Mucosa of stomach (tissue), 1 donor: ENCODE results near the gene ARMH2.

Experiments
- H3K27me3 ChIP-seq: one replicate; pipeline ENCODE4 v1.7.0; 2013; ENCODE audit warnings: mild to moderate bottlenecking, low read length; ENCODE audit not compliant: control insufficient read depth, insufficient read depth
- H3K36me3 ChIP-seq: one replicate; pipeline ENCODE4 v1.7.0; 2013; ENCODE audit warnings: low read length; ENCODE audit not compliant: control insufficient read depth, insufficient read depth
- H3K4me1 ChIP-seq: one replicate; pipeline ENCODE4 v1.7.0; 2013; ENCODE audit warnings: mild to moderate bottlenecking, low read length; ENCODE audit not compliant: control insufficient read depth, insufficient read depth
- H3K4me3 ChIP-seq: one replicate; pipeline ENCODE4 v1.7.0; 2013; ENCODE audit warnings: low read length
- H3K9ac ChIP-seq: one replicate; pipeline ENCODE4 v1.7.0; 2013; ENCODE audit warnings: mild to moderate bottlenecking, low read length, moderate library complexity
- H3K9me3 ChIP-seq: one replicate; pipeline ENCODE4 v1.7.0; 2013; ENCODE audit warnings: mild to moderate bottlenecking, low read length, moderate library complexity; ENCODE audit not compliant: control insufficient read depth
- donor health status: Pancreatic carcinoma.

ARMH2 gene

DNA sequence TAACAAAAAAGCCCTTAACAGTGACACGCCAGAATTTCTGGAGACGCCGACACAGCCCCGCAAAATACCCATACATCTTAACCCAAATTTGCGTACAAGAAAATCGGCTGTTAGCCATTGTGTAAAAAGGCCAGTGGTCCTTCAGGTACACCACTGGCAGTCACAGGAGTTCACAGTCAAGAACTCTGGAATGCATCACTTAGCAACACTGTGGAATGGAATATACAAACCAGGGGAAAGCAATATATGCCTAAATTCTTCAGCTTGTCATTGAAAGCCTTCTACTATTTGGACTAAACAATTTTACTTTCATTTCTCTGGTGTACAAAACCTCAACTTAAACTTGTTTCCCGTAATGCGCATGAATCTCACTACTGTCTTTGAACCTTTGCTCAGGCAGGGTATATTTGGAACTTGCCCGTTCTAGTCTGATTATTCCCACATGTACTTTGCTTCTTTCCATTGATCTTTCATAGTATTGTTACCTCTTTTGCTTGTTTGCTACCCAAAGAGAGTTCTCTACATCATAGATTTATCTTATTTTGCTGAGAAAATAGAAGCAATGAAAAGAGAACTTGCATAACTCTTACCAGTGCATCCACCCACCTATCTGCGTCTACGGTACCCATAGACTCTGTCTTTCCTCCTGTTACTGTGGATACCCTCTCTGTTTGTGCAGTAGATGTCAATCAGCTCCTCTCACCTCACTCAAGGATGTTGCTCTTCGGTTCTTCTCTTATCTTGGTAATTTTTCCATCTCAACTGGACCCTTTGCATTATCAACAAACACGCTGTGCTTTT is at the start of gene ARMH2:
Gene ARMH2, minus strand, starts transcription at position 178 of the 801 bp plus-strand sequence. Its CDS starts 60 bp downstream, at position 118.
- no peaks in the 10 kb centered on the region for H3K9me3 ChIP-seq
- no peak within 1 kb of the TSS for H3K4me3 ChIP-seq
- H3K9ac ChIP-seq = no peak within 1 kb of the TSS
- H3K4me1 ChIP-seq = no peaks in the 10 kb centered on the region
- no peaks in the 10 kb centered on the region for H3K27me3 ChIP-seq
- no peaks in the 10 kb centered on the region for H3K36me3 ChIP-seq

DNA sequence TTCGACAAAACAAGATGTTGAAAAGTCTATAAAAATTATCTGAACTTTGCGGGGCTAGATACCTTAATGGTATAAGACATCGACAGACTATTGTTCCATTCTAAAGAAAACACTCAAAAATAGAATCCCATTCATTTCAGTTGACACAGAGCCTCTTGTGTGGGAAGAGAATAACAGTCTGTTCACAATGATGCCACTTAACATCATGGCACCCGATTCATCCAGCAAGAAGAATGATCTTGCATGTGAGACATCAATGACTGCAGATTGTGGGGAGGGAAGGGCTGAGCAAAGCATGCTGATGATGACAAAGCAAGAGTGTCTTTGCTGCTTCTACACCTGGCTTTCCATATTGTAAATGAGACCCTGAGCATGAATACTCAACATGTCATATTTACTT is 49.7 kb upstream of the ARMH2 start:
- Histone ChIP-seq H3K9ac (no peak overlapping the region), H3K36me3 (no peaks in the 10 kb centered on the region), H3K9me3 (no peaks in the 10 kb centered on the region)

DNA sequence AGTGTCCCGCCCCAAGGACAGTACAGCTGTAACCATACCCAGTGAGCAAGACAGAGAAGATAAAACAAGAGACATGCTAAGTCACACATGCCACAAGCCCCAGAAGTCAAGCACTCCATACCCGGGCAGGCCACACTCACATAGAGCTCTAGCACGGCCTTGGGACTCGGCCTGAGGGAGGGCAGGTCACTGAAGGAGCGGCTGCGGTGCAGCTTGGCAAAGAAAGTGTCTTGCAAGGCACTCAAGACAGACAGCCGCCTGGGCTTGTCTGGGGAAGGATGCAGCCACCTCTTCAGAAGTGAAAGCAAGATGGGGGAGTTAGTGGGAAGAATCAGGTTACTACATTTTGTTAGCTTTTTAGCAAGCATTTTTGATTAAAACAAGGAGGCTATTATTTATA is 48.7 kb upstream of the ARMH2 start:
- H3K4me1 ChIP-seq = no peaks in the 10 kb centered on the region
- no peak overlapping the region for H3K9ac ChIP-seq
- no peak overlapping the region for H3K4me3 ChIP-seq
- H3K27me3 ChIP-seq = no peaks in the 10 kb centered on the region
- no peaks in the 10 kb centered on the region for H3K36me3 ChIP-seq
- no peaks in the 10 kb centered on the region for H3K9me3 ChIP-seq

More for the DNA sequence above, 49.7 kb upstream of the ARMH2 start:
- Histone ChIP-seq H3K4me1 (no peaks in the 10 kb centered on the region), H3K27me3 (no peaks in the 10 kb centered on the region), H3K4me3 (no peak overlapping the region)

DNA sequence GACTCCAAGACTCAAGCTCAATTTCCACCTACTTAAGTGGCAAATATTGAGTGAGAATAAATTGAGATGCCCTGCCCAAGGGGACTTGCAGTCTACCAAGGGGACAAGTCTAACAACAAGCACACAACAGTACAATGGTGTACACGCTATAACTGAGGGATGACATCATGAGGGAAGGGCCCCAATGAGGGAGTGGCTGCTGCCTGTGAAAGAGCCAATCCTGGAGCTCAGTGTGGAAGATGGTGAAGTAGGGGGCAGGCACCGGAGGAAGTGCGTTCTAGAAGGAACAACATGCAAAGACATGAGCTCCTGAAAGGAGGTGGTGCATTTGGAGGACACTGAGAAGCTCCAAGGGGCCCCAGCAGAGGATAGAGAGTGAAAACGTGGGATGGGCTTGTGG is 46.9 kb upstream of the ARMH2 start:
- H3K9ac ChIP-seq = no peak overlapping the region
- no peak overlapping the region for H3K4me3 ChIP-seq
- no peaks in the 10 kb centered on the region for H3K4me1 ChIP-seq
- H3K27me3 ChIP-seq = no peaks in the 10 kb centered on the region
- H3K36me3 ChIP-seq = no peaks in the 10 kb centered on the region
- no peaks in the 10 kb centered on the region for H3K9me3 ChIP-seq

DNA sequence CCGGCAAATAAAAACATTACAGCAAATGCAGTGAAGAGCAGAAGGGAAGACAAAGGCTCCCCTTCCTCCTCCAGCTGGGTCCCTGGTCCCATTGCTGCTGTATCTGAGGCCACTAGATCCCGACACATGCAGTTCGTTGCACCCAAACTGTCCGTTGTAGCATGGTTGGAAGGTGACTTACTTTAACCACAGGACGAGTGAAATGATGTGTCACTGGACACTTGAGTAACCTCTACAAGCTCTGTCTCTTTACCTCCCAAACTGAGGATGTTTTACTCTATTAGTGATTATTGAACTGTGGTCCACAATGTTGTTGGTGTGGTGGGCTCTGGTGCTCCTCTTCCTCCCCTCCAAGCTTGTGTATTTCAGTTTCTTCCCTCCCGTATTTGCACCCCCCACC is 46.2 kb upstream of the ARMH2 start:
- no peaks in the 10 kb centered on the region for H3K36me3 ChIP-seq

DNA sequence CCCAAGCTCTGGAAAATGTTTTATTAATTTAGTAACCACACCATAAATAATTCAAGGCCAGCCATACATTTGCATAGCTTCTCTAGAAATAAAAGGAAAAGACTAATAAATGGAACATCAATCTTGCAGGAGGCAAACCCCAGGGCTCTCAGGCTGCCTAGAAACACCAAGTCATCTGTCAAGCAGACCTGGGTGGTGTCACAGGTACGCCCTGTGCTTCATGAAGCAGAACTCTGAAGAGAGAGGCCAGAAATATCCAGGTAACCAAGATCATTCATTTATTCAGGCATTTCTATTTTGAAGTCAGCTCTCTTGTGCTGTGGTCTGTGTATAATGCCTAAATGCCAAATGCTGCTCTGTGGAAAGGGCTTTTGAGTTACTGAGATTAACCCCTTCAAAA is 45.3 kb upstream of the ARMH2 start:
- Histone ChIP-seq H3K27me3 (no peaks in the 10 kb centered on the region), H3K4me3 (no peak overlapping the region), H3K36me3 (no peaks in the 10 kb centered on the region), H3K4me1 (no peaks in the 10 kb centered on the region), H3K9me3 (no peaks in the 10 kb centered on the region), H3K9ac (no peak overlapping the region)

More for the DNA sequence above, 46.2 kb upstream of the ARMH2 start:
- H3K9ac ChIP-seq = no peak overlapping the region
- H3K4me3 ChIP-seq = no peak overlapping the region
- H3K27me3 ChIP-seq = no peaks in the 10 kb centered on the region
- no peaks in the 10 kb centered on the region for H3K4me1 ChIP-seq
- no peaks in the 10 kb centered on the region for H3K9me3 ChIP-seq

DNA sequence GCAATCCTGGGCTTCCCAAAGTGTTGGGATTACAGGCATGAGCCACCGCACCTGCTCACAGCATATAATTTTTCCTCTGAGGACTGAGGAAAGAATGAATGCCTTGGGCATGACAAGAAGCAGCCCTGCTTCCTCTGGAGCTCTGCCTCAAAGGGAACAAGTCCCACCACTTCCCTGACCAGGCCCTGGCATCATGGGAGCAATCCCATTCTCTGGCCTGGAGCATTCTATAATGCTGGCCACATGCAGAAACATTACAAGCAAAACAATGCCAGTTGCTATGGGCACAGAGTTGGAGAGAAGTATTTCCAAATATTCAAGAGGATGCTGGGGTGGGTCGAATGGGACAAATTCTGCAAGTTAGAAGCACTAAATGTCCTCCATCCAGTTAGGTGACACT is 41.5 kb upstream of the ARMH2 start:
- H3K9ac ChIP-seq = no peak overlapping the region
- H3K27me3 ChIP-seq = no peaks in the 10 kb centered on the region
- no peaks in the 10 kb centered on the region for H3K9me3 ChIP-seq
- H3K4me3 ChIP-seq = no peak overlapping the region
- H3K4me1 ChIP-seq = no peaks in the 10 kb centered on the region
- H3K36me3 ChIP-seq = no peaks in the 10 kb centered on the region

DNA sequence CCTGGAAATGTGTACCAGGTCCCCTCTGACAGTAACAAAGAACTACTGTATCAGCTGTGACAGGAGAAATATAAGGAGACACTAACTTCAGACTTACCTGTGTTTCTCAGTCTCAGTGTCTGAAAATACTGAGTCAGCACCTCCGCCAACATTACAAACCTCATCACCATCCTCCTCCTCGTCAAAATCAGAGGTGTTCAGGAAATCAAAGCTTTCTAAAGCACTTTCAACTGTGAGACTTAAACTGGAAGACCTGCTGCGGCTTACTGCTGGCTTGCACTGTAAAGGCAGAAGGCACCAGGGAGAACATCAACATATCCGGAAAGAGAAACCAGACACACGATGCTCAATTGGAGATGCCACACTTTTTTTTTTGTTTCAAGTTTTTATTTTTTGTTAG is 40.3 kb upstream of the ARMH2 start:
- H3K27me3 ChIP-seq = no peaks in the 10 kb centered on the region
- no peak overlapping the region for H3K9ac ChIP-seq
- H3K4me3 ChIP-seq = no peak overlapping the region
- H3K36me3 ChIP-seq = no peaks in the 10 kb centered on the region
- no peaks in the 10 kb centered on the region for H3K4me1 ChIP-seq
- no peaks in the 10 kb centered on the region for H3K9me3 ChIP-seq

DNA sequence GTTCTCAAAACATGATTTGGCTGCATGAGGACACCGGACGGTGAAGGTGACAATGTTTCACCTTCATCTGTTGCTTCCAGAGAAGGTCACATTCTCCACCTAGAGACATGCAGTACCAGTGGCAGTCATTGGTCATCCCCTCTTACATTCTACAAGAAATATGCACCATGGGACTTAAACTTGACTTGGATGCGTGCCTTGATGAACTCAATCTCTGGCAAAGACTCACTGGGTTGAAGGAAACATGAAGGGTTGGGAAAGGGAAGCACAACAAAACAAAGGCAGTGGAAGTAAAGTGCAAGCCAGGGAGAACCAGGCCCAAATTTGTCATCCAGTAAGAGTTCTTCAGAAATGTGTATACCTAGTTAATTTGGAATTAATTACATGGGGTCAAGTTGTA is 39.4 kb upstream of the ARMH2 start:
- Histone ChIP-seq H3K9ac (no peak overlapping the region), H3K36me3 (no peaks in the 10 kb centered on the region), H3K4me3 (no peak overlapping the region), H3K4me1 (no peaks in the 10 kb centered on the region), H3K27me3 (no peaks in the 10 kb centered on the region), H3K9me3 (no peaks in the 10 kb centered on the region)

DNA sequence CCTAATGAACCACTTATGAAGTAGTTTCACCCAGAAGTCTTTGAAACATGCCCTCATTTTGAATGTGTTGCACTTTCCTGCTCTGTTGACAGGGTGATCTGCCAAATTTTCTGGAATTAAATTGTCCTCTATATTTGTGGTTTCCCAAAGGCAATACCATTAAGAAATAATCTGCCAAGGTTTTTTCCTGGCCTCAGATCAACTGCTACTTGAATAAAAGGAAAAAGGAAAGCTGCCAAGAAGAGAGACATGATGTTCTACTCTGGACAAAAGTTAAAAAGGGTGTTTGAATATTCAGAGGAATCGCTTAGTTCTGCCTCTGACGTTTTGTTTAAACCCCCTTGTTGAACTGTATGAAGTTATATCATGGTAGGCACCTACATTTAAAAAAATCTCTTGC is 37.4 kb upstream of the ARMH2 start:
- Histone ChIP-seq H3K27me3 (no peaks in the 10 kb centered on the region), H3K9ac (no peak overlapping the region), H3K4me1 (no peaks in the 10 kb centered on the region), H3K4me3 (no peak overlapping the region), H3K9me3 (no peaks in the 10 kb centered on the region), H3K36me3 (no peaks in the 10 kb centered on the region)

DNA sequence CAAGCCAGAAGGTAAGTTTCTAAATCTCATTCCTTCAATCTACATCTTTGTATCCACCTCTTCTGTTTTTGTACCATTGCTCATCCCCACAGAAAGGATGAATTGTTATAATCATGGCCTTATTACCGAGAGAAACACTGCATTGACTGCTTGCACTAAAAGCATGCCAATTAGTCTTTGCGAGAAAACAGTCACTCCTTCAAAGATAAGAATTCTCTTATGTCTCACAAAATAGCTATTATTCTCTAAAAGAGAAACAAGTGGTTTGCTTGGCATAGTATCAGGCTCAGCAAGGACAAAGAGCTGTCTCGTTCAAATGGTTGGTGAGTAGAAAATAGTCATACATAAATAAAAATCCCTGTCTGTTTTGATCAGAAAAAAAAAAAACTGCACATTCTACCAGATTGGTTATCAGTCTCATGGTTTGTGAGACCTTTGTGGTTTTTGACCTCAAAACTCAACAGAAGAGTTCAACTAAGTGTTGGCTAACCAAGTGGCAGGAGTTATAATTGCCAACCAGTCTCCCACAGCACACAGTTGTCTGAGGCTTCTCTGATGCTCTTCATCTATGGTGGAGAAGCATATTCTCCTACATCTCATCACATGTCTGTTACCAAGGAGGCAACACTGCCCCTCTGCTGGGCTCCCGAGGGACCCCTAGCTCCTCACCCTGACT is 35.1 kb upstream of the ARMH2 start:
- Histone ChIP-seq H3K9ac (no peak overlapping the region), H3K4me3 (no peak overlapping the region), H3K27me3 (no peaks in the 10 kb centered on the region), H3K9me3 (no peaks in the 10 kb centered on the region), H3K36me3 (no peaks in the 10 kb centered on the region), H3K4me1 (no peaks in the 10 kb centered on the region)

DNA sequence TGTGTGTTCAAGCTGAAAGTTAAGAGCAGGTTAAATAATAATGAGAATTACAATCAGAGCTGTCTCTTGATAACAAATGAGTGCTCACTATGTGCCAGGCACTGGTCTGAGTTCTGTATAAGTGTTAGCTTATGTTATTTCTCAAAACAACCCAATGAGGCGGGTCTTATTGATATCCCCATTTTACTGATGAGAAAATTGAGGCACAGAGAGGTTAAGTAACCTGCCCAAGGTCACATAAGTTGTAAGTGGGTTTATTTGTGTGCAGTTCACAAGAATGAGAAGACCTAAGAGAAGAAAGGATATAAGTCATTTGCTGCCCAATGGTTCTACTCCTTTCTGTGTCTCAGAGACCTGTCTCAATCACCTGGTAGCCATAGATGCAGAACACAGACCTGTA is 34.1 kb upstream of the ARMH2 start:
- no peak overlapping the region for H3K9ac ChIP-seq
- H3K27me3 ChIP-seq = no peaks in the 10 kb centered on the region
- H3K4me3 ChIP-seq = no peak overlapping the region
- no peaks in the 10 kb centered on the region for H3K9me3 ChIP-seq
- no peaks in the 10 kb centered on the region for H3K36me3 ChIP-seq
- H3K4me1 ChIP-seq = no peaks in the 10 kb centered on the region
